Common myeloid progenitor, CD34-positive (primary cell): ENCODE results near the gene CDC20B.

Experiments used
- CTCF ChIA-PET: fragments of 350-600 bp; sonication (Branson Sonifier 250); formaldehyde crosslinking; loops from one replicate; lab custom pipeline; 2021; ENCODE audit warnings: antibody characterized with exemption; lab: Charles Lee
- POLR2A ChIA-PET: fragments of 350-600 bp; sonication (Branson Sonifier 250); formaldehyde crosslinking; loops from one replicate; lab custom pipeline; 2021; ENCODE audit warnings: antibody characterized with exemption; lab: Charles Lee
- DNase-seq, 3 donors: peaks; one replicate each; pipeline versions ENCODE4 v3.0.0 to v3.0.0-alpha.2; 2013
- H3K27ac ChIP-seq, 2 experiments: 1 replicate in 1 of 2; 2 replicates in 1 of 2; pipeline ENCODE4 v1.7.0; 2013; ENCODE audit warnings: inconsistent platforms in 2 of 2, low read length in 2 of 2, mild to moderate bottlenecking in 2 of 2, low read depth in 1 of 2, moderate library complexity in 1 of 2; ENCODE audit not compliant: severe bottlenecking in 2 of 2, insufficient read depth in 1 of 2, poor library complexity in 1 of 2
- H3K27me3 ChIP-seq, 5 experiments: replicated peaks in 2 of 5; 1 replicate in 3 of 5; 2 replicates in 2 of 5; pipeline versions ENCODE4 v1.6.1 to v1.7.0; 2013; ENCODE audit warnings: low read length in 4 of 5, mild to moderate bottlenecking in 2 of 5, moderate library complexity in 2 of 5, inconsistent platforms in 1 of 5; ENCODE audit not compliant: insufficient read depth in 5 of 5, control insufficient read depth in 4 of 5
- H3K36me3 ChIP-seq, 4 experiments: 1 replicate in 2 of 4; 2 replicates in 2 of 4; pipeline versions ENCODE4 v1.6.1 to v1.7.0; 2013; ENCODE audit warnings: low read length in 3 of 4, control low read depth in 1 of 4, mild to moderate bottlenecking in 1 of 4; ENCODE audit not compliant: control insufficient read depth in 4 of 4, insufficient read depth in 4 of 4
- H3K4me1 ChIP-seq, 4 experiments: 1 replicate in 3 of 4; 2 replicates in 1 of 4; pipeline versions ENCODE4 v1.6.1 to v1.7.1; 2013; ENCODE audit warnings: low read length in 3 of 4, mild to moderate bottlenecking in 3 of 4, control low read depth in 1 of 4, inconsistent platforms in 1 of 4, moderate library complexity in 1 of 4; ENCODE audit not compliant: control insufficient read depth in 4 of 4, insufficient read depth in 4 of 4; ENCODE audit errors: control extremely low read depth in 1 of 4
- H3K4me3 ChIP-seq, 7 experiments: 1 replicate in 4 of 7; 2 replicates in 3 of 7; pipeline versions ENCODE4 v1.5.1 to v1.7.0; 2013; ENCODE audit warnings: mild to moderate bottlenecking in 7 of 7, low read length in 6 of 7, moderate library complexity in 6 of 7, inconsistent platforms in 2 of 7, low read depth in 2 of 7, control low read depth in 1 of 7; ENCODE audit not compliant: insufficient read depth in 4 of 7, control insufficient read depth in 1 of 7; ENCODE audit errors: extremely low read depth in 1 of 7
- H3K9me3 ChIP-seq, 5 experiments: 1 replicate in 4 of 5; 2 replicates in 1 of 5; pipeline versions ENCODE4 v1.6.1 to v1.7.1; 2013; ENCODE audit warnings: low read length in 4 of 5, mild to moderate bottlenecking in 2 of 5, inconsistent platforms in 1 of 5, low read depth in 1 of 5, moderate library complexity in 1 of 5; ENCODE audit not compliant: control insufficient read depth in 4 of 5, insufficient read depth in 2 of 5; ENCODE audit errors: control extremely low read depth in 1 of 5
- WGBS: methylation state at CpG from one replicate; pipeline ENCODE4 v1.1.5; 2013; ENCODE audit not compliant: insufficient coverage; 5-methylcytosine and 5-hydroxymethylcytosine counted together

The CDC20B gene

GRCh38 chr5:55176176-55176818 lies 3.3 kb upstream of the CDC20B start:
- Histone ChIP-seq H3K27ac (no peak overlapping the region), H3K4me1 (peaks cover 10 to 33% (median 24%) of the 10 kb centered on the region in 4 experiments), H3K9me3 (no peaks in the 10 kb centered on the region), H3K36me3 (no peaks in the 10 kb centered on the region), H3K27me3 (peaks cover 23 to 89% (median 39%) of the 10 kb centered on the region in 5 experiments), H3K4me3 (peak overlapping the region in 6 of 7 experiments; percentile 2 to 62 (median 37))
- ChIA-PET POLR2A (interaction anchor here (0.6 to 0.8 kb wide), 2 partner anchors 21 to 60 kb away, joined by 3 to 4 read pairs; no protein-coding TSS in a partner anchor), CTCF (interaction anchor here (1.0 to 4.1 kb wide), 7 partner anchors 10 to 56 kb away, joined by 3 to 27 read pairs (median 4); partner anchors contain the start of gene CCNO)
- DNase-seq: peak in 2 of 3 donors; percentile 28 to 41
- 1% methylated on average over 35 of the region's 44 CpGs for WGBS

- no peak for DNase-seq
- ChIA-PET CTCF (interaction anchor here (0.6 to 4.1 kb wide), 6 partner anchors 9 to 56 kb away, joined by 3 to 27 read pairs (median 3); partner anchors contain the start of gene CCNO), POLR2A (interaction anchor here (0.6 to 0.8 kb wide), 3 partner anchors 22 to 60 kb away, joined by 3 to 4 read pairs (median 4); no protein-coding TSS in a partner anchor)
- peaks cover 23 to 89% (median 41%) of the 10 kb centered on the region in 5 experiments for H3K27me3 ChIP-seq
- WGBS: 12% methylated on average over 3 of the region's 7 CpGs
- H3K27ac ChIP-seq: no peak overlapping the region
- H3K4me1 ChIP-seq: peaks cover 10 to 33% (median 24%) of the 10 kb centered on the region in 4 experiments
- H3K9me3 ChIP-seq: no peaks in the 10 kb centered on the region
- peak overlapping the region in 1 of 7 experiments; percentile 28 for H3K4me3 ChIP-seq
- H3K36me3 ChIP-seq: no peaks in the 10 kb centered on the region
These were observed 2.8 kb upstream of the CDC20B start for GRCh38 chr5:55175781-55176175.

GRCh38 chr5:55173687-55174230 lies 782 bp upstream of the CDC20B start:
- Histone ChIP-seq H3K4me3 (peak overlapping the region in 6 of 7 experiments; percentile 20 to 80 (median 61)), H3K9me3 (no peaks in the 10 kb centered on the region), H3K27me3 (peaks cover 21 to 87% (median 34%) of the 10 kb centered on the region in 5 experiments), H3K4me1 (peaks cover 10 to 33% (median 24%) of the 10 kb centered on the region in 4 experiments), H3K27ac (no peak overlapping the region), H3K36me3 (no peaks in the 10 kb centered on the region)
- POLR2A ChIA-PET: no interaction called here
- WGBS: 3% methylated on average over 4 of the region's 8 CpGs
- CTCF ChIA-PET: interaction anchor here (0.5 to 2.3 kb wide), 5 partner anchors 13 to 278 kb away, joined by 3 to 7 read pairs (median 6); partner anchors contain the start of gene CCNO
- DNase-seq: peak in 2 of 3 donors; percentile 46

GRCh38 chr5:55172051-55172899 lies 702 bp downstream of the CDC20B start:
- Histone ChIP-seq H3K4me1 (peaks cover 10 to 33% (median 24%) of the 10 kb centered on the region in 4 experiments), H3K27me3 (peaks cover 22 to 86% (median 34%) of the 10 kb centered on the region in 5 experiments), H3K36me3 (no peaks in the 10 kb centered on the region), H3K4me3 (peak overlapping the region in 5 of 7 experiments; percentile 50 to 76 (median 63)), H3K27ac (no peak overlapping the region), H3K9me3 (no peaks in the 10 kb centered on the region)
- peak; percentile 85 to 91 (median 90) for DNase-seq
- ChIA-PET CTCF (interaction anchor here (0.6 to 3.1 kb wide), 8 partner anchors 10 to 114 kb away, joined by 3 to 16 read pairs (median 5); partner anchors contain the start of gene CCNO), POLR2A (no interaction called here)
- 0% methylated on average over 3 of the region's 15 CpGs for WGBS

- ChIA-PET POLR2A (no interaction called here), CTCF (interaction anchor here (0.8 to 3.1 kb wide), 10 partner anchors 10 to 136 kb away, joined by 3 to 16 read pairs (median 4); partner anchors contain the start of genes CCNO, DHX29 and MTREX)
- Histone ChIP-seq H3K27ac (no peak overlapping the region), H3K36me3 (no peaks in the 10 kb centered on the region), H3K4me1 (peaks cover 5 to 27% (median 21%) of the 10 kb centered on the region in 4 experiments), H3K9me3 (no peaks in the 10 kb centered on the region), H3K27me3 (peaks cover 19 to 81% (median 29%) of the 10 kb centered on the region in 5 experiments), H3K4me3 (no peak overlapping the region)
- no peak for DNase-seq
- WGBS: 83% methylated on average over 1 of the region's 2 CpGs
These were observed 1.5 kb downstream of the CDC20B start for GRCh38 chr5:55171471-55171870.

GRCh38 chr5:55162666-55163065 lies 10.3 kb downstream of the CDC20B start:
- H3K4me1 ChIP-seq: peaks cover 0 to 5% (median 1%) of the 10 kb centered on the region in 4 experiments
- no peak overlapping the region for H3K4me3 ChIP-seq
- CTCF ChIA-PET: interaction anchor here (0.8 to 2.1 kb wide), 3 partner anchors 9 to 257 kb away, joined by 3 to 16 read pairs (median 10); no protein-coding TSS in a partner anchor
- peaks cover 2 to 31% (median 7%) of the 10 kb centered on the region in 5 experiments for H3K27me3 ChIP-seq
- whole genome bisulfite sequencing: no CpG with 5 or more reads among the region's 4 CpGs
- no peaks in the 10 kb centered on the region for H3K9me3 ChIP-seq
- POLR2A ChIA-PET: no interaction called here
- no peaks in the 10 kb centered on the region for H3K36me3 ChIP-seq
- no peak overlapping the region for H3K27ac ChIP-seq
- no peak for DNase-seq
